ENCODE results near the gene PCDH17.

PCDH17 gene

DNA sequence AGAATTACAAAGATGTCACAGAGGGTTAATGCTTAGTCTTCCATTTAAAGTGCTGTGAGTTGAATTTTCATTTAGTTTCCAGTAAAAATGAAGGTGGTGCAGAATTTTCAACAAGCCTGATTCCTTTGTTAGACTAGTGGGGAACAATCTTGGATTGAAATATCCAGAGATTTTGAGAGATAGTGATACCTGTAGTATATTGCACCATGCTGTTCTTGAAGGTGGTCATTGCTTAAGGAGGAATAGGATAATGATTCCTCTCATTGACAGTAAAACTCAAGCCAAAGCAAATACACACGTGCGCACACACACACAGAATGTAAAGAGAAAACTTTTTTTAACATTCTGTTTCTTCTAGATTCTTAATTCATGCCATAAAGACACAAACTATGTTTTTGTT lies 5.3 kb downstream of the PCDH17 start:
- DNase-seq (ENCODE audit: low spot score): no peak

DNA sequence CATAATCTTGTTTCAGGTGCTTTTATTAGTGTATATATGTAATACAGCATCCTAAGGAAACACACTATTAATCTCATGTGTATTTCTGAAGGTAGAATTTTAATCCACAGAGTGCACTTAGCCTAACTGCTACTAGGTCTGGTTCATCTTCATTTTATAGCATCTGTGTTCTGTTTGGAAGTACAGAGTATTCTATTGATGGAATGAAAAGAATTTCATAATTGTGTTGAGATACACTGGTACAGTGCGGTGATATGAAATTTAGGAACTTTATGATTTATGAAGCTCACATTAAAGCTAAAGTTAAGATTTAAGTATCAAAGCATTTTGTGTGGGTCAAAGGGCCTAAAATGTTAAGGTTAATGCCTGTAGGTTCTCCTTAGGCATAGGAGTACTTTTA lies 6.0 kb downstream of the PCDH17 start:
- no peak for DNase-seq (ENCODE audit: low spot score)

DNA sequence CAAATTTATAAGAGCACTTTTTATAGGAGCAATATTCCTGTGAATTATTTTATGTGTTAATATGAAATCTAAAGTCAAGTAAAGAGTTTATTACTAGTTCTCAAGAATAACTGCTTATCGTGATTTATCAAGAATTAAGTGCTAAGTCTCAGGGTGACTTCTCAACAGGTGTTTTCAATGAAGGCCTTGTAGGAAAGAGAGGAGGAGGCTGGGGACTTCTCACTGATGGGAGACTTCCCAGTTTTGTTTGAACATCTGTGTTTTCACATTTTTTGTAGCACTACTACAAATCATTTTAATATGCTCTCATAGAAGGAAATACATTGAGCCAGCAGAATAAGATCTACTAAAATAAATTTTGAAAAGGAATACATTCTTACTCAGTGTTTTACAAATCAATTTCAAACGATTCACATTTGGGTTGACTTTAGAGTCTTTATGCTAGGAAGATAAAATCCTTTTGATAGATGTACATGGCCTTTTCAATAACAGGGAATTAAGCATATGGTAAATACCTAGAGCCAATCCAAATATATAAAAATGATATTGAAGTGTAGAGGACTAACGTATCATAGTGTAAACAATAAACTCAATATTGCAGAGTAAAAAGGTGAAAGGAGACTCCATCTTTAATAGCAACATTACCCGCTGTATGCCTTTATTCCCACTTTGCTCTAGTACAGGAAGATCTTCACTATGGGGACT lies 6.8 kb downstream of the PCDH17 start:
- DNase-seq (ENCODE audit: low spot score): no peak

DNA sequence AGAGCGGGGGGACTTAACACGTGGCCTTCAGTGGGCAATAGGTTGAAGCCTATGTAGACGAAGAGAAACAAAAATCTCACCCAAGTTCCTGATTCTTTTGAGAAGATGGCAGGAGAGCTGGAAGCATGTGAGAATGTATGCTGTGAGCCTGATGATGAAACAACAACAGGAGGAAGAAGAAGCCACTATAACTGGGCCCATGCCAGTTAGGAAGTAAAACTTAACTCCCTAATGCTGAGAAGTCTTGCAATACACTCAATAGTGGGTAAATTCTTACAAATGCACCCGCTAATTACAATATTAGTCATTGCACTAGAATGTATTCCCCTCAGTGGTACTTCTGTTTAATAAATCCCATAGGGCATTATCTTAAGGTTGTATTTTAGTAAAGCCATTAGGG lies 9.1 kb downstream of the PCDH17 start:
- DNase-seq (ENCODE audit: low spot score): no peak

DNA sequence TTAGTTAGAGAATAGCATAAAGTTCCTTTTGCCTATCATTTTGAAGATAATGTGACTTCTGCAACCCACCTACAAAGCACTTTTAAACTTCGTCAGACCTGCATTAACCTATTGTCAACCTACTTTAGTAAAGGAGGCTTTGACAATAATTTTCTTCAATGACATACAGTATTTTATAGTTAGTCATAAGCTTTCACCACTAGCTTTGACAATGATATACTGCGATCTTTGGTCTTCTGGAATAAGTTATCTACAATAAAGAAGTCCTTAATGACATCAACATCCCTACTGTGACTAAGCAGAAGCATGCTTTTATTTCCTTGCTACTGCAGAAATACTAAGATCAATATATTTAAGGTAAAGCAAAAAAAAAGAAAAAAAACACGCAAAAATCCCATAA lies 9.5 kb downstream of the PCDH17 start:
- DNase-seq (ENCODE audit: low spot score): no peak

DNA sequence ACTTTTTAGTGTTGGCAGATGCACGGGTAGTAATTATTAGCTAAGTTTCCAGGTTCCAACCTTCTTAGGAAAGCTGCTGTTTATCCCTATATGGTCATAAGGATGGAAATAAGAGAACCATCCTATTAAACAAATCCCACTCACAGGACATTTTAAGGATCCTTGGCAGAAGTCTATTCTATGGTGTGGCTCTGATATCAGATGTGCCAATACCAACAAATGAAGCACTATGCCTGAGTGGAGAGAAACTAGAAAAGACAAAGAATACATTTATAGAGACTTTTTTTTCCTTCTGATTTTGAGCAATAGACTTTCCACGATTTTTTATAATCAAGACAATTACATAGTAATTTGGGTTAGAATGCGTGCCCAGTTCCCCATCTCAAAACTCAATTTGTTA lies 12.6 kb downstream of the PCDH17 start:
- no peak for DNase-seq (ENCODE audit: low spot score)

DNA sequence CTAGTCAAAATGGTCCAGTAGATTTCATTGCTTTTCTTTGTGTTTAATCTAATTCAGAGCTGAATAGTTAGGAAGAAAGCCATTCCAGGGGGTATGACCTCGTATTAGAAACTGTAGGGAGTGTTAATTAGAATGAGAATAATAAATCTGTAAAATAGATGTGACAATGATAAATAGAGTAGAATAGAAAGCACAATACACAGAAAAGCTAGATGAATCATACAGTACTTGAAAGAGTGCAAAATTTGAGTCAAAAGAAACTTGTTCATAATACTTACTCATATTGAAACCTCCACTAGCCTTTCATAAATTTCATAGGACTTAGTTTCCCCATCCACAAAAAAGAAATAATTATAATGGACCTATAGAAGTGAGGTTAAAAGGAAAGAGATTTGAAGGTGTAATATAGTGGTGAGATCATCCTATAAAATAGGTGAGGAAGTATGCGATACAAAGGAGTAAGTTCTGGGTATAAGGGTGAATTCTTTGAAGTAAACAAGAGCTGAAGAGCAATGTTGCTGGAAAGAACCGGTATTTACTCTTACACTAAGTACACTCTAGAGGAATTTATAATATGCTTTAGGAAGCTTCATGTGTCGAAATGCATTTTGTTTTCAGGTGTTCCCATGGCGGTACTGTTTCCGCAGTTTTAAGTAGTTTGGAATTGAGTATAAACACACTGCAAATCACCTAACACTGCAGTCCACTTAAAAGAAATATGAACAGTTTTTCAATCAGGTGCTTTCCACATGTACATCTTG lies 21.9 kb downstream of the PCDH17 start:
- DNase-seq (ENCODE audit: low spot score): no peak

DNA sequence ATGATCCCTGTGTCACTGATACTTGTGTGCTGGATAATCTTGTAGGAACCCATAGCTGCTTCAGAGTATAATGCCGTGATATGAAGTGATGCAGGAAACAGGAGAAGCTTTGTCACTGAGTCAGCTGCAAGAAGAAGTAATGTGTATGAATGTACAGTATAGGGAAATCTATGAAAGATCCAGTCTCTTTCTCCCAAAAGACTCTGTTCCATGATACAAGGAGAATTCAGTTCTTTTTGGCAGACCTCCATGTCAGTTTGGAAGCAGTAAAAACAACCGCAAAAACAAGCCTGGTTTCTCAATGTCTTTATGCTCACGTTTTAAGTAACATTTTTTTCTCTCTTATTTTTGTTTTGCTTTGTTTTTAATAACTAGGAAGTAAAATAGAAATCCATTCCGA lies 33.9 kb downstream of the PCDH17 start:
- no peak for DNase-seq (ENCODE audit: low spot score)

DNA sequence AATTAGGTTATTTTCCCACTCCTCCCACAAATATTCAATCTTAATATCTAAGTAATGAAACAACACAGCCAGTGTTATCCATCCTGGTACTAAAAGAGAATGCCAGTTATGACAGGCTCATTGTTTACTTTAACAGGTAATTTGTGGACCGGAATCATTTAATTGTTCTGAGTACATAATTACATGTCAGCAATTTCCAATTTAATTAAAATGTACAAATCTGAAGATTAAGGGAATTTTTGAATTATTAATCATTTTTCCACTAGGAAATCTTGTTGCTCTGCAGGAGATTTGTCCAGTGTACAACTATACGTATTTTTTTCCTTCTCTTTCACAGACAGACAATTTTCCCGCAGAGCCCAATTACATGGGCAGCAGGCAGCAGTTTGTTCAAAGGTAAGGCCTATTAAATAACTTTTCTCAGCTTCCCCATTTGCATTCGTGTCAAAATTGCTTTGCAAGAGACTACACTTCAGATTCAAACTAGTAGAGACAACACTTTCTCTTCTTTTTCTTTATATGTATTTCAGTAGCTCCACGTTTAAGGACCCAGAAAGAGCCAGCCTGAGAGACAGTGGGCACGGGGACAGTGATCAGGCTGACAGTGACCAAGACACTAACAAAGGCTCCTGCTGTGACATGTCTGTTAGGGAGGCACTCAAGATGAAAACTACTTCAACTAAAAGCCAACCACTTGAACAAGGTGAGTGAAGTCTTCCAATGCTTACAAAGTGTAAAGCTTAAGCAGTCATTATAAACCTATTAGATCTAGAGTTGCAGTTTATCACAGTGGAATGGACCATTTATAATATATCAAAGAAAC lies 34.8 kb downstream of the PCDH17 start:
- DNase-seq (ENCODE audit: low spot score): no peak

DNA sequence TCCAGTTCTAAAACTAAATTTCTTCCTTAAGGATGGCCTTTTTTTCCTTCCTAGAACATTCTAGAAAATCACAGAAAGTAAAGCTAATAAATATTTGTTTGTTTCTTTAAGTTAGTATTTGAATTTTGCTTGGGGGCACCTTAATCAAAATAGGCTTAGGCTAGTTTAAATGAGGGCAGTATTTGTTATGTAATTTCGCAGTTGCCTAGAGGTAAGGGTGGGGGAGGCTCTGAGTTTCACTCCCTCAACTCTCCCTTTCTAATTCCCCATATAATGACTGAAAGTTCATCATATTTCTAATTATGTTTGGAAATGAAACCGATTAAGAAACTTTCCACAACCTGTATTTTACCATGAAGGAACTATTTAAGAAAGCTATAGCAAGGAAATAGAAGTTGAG lies 40.6 kb downstream of the PCDH17 start:
- no peak for DNase-seq (ENCODE audit: low spot score)

DNA sequence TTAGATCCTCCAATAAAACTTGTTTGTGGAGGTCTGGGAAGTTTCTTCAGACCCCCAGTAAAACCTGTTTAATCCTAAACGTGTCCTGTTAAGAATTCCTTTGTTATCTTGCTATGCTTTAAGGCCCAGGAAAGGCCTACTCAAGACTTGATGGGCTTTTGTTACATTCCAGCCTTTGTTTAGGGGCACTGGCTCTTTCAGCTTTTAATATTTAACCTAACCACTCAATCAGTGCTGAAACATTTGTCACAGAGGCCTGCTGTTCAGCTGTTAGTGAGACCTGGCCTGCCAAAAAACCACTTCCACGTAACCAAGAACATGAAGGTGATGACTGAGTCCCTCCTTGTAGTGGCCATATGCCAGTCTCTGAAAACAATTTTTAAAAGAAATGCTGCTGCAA lies 41.7 kb downstream of the PCDH17 start:
- no peak for DNase-seq (ENCODE audit: low spot score)

DNA sequence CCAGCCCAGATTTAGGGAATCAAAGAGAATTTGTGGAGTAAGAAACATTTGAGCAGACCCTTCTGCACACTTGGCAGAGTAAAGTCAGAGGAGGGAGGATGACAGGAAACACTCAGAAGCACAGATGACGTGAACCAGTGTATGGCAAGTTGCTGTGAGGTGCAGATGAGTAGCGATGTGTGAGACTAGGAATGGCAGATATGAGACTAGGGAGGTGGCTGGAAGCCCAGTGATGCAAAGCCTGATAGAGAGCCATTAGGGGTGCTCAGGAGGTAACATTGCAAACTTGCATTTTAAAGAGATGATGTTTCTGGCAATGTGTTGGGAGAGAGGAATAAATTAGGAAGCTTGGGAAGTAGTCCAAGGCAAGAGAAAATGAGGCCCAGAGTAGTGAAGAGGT lies 44.0 kb downstream of the PCDH17 start:
- no peak for DNase-seq (ENCODE audit: low spot score)

DNA sequence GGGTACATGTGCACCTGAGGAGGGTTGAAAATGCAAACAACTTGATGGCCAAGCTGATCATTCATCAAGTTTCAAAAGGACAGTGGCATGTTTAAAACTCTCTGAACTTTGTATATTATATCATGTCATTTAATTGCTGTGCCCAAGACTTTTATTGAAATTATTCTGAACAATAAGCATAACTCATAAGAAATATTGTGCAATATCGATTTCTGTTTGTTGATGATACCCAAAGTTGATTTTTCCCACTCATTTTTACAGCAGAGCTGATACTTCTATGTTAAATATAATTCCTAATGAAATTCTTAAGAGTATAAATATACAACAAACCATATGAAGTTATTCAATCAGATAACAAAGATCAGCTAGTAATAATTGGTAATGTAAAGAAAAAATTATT lies 49.1 kb downstream of the PCDH17 start:
- no peak for DNase-seq (ENCODE audit: low spot score)

DNA sequence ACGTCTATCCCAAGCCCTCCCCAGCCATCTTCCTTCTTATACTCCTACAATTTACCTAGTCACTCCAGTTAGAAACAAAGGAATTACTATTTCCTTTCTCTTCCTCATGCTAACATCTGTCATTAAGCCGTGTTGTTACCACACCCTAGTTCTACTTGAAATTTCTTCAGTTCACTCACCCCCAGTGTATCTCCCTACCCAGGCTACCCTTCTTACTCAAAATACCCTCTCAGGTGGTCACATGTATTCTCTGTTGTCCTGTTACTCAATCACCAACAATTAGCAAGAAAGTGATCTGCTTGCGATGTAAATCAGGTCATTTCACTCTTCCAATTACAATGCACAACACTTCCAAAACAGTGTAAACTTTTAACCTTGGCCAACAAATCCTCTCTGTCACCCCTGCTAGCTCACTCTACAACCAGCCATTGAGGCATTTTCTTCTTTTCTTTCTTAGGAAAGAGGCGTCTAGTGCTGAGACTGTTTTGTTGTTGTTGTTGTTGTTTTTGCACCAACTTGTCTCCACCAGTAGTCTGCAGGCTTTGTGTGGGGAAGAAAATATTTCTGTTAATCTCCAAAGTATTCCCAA lies 50.7 kb downstream of the PCDH17 start:
- no peak for DNase-seq (ENCODE audit: low spot score)

DNA sequence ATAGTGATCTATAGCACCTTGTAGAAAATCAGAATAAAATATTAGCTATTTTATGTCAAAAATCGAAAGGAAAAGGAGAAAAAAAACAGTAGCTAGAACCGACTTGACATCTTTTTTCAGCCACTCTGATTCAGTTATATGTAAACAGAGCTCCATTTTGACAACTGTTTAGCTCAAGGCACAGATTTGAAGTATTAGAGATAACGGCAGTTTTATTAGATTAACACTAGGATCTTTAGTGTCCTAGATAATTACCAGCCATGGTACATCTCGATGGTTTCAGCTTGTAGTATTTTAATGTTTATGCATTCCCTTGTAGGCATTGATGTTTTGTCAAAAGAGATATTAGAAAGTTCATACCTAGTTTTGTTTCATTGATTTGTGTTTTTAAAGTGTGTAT lies 67.3 kb downstream of the PCDH17 start:
- DNase-seq (ENCODE audit: low spot score): no peak

DNA sequence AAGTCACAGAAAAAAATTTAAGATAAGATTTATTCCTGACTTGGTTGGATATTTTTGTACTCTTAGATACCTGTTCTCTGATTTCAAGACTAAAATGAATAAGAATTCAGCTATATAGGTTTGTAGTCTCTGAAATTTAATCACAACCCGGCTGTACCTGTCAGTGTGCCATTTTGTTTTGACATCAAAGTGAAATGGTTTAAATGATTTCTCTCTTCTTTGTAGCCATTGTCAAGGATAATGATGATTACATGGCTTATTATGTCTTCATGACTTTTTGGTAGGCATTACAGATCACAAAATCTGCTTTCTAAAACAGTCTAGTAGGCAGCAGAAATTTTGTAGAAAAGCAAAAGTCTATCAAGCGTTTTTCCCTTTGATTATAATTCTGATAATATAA lies 72.5 kb downstream of the PCDH17 start:
- no peak for DNase-seq (ENCODE audit: low spot score)

DNA sequence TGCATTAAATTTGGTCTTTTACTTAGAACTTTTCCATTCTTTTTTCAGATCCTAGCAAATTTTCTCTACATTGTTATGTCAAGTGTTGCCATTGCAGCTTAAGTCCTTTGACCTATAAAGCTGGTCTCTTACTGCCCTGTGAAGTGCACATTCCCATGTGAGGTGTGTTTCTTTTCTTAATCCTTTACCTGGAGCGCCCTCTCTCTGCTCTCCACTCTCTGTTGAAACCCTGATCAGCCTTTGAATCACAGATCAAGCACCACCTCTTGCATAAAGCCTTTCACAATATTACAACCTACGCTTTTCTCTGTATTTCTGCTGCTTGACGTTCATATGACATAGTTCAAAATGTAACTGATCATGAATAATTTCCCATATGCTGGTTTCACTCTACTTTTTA lies 84.8 kb downstream of the PCDH17 start:
- DNase-seq (ENCODE audit: low spot score): no peak

DNA sequence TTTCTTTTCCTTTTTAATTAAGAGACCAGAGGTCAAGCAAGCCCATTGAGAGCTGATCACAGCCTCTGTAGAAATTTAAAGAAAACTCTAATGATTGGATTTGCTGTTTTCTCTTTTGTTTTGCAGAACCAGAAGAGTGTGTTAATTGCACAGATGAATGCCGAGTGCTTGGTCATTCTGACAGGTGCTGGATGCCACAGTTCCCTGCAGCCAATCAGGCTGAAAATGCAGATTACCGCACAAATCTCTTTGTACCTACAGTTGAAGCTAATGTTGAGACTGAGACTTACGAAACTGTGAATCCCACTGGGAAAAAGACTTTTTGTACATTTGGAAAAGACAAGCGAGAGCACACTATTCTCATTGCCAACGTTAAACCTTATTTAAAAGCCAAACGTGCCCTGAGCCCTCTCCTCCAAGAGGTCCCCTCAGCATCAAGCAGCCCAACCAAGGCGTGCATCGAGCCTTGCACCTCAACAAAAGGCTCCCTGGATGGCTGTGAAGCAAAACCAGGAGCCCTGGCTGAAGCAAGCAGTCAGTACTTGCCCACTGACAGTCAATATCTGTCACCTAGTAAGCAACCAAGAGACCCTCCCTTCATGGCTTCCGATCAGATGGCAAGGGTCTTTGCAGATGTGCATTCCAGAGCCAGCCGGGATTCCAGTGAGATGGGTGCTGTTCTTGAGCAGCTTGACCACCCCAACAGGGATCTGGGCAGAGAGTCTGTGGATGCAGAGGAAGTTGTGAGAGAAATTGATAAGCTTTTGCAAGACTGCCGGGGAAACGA lies 93.1 kb downstream of the PCDH17 start:
- DNase-seq (ENCODE audit: low spot score): no peak

DNA sequence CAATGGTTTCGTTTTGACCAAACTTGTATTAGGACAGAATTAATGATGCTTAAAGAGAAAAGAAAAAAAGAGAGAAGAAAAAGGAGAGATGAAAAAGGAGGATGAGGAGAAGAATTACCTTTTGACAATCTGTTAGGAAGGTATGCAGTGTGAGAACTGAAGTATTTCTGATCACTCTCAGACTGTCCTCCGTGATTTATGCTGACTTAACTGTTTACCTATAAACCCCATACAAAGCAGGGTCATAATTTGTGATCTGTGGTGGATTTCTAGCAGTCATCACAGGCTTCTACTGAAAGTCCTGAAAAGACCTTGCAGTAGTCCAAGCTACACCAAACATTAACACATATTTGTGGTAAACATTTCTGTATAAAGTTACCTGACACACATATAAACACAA lies 93.9 kb downstream of the PCDH17 start:
- DNase-seq (ENCODE audit: low spot score): no peak

DNA sequence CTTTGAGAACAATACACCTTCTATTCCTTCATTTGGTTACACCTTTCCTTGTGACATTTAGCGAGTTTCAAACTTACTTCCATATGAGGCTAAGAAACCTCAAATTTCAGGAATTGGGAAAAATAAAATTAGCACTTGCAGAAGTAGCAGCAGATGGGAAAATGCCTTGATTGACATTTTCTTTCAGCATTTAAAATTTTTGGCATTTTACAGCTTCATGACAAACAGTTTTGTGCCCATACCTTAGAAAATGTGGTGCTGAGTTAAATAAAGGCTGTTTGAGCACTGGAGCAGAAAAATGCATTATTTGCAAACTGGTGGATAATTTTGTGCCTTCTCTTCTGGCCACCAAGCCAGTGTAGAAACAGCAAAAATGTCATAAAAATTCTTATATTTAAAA lies 95.4 kb downstream of the PCDH17 start:
- no peak for DNase-seq (ENCODE audit: low spot score)

DNA sequence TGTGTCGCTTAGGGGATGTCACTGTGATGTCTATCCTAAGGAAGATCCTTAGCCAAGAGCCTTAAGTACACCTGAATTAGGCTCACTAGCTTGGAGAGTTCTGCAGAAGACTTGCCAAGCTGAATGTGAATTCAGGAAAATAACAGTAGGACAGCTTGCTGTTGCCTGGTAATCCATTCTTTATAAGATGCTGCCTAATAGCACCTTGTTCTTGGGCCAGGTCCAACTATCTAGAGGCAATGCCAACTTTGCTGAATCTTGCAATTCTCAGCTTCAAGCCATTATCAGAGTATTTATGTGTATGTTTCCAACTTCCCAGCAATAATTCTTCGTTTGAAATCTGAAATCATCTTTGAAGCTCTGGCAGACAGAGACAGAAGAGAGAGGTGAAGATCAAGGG lies 102.8 kb downstream of the PCDH17 start:
- DNase-seq (ENCODE audit: low spot score): no peak

DNA sequence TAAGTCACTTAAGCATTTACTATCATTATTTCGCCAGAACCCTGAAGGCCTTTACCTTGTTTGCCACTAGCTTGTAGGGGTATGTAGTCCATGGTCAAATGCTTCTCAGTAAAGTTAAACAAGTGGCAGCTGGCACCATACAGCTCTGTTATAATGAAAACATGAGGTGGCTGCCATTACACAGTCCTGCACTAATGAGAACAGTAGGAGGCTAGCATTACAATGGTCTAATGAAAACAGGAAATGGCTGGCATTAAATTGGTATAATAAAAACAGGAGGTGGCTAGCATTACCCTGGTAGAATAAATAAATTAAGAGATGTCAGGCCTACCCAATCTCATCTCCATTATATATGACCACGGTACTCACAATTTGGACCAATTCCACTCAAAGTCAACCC lies 107.5 kb downstream of the PCDH17 start:
- DNase-seq (ENCODE audit: low spot score): no peak

Measured in hematopoietic multipotent progenitor cell treated with erythropoietin and hydrocortisone succinate and interleukin-3 and kit ligand, for 15 days (in vitro differentiated cells).